SU-DHL-6 (cell line): ENCODE results near the gene SH2D4B.

Experiments used
- H2AFZ ChIP-seq: fragments of 200-600 bp; sonication (generic); 2 replicates; pipeline ENCODE4 v1.6.1; 2014; ENCODE audit warnings: low read depth, mild to moderate bottlenecking, moderate library complexity, mixed read lengths, antibody characterized with exemption, low read length; ENCODE audit not compliant: severe bottlenecking
- H3F3A ChIP-seq: fragments of 200-600 bp; shearing (Covaris generic); 2 replicates; pipeline ENCODE4 v1.6.0; 2016; ENCODE audit warnings: antibody characterized with exemption, mild to moderate bottlenecking; ENCODE audit not compliant: insufficient read depth
- H3K27ac ChIP-seq: fragments of 200-600 bp; sonication (generic); 2 replicates; pipeline ENCODE4 v1.5.1; 2016; ENCODE audit warnings: low read depth, mild to moderate bottlenecking, low read length, moderate library complexity, mixed read lengths
- H3K27me3 ChIP-seq: fragments of 200-600 bp; sonication (generic), shearing (Covaris generic); 2 replicates; pipeline ENCODE4 v1.6.0; 2014; ENCODE audit warnings: mild to moderate bottlenecking, low read length
- H3K36me3 ChIP-seq: fragments of 200-600 bp; sonication (generic); 2 replicates; pipeline ENCODE4 v1.6.1; 2014; ENCODE audit warnings: mild to moderate bottlenecking, low read length, mixed read lengths
- H3K4me2 ChIP-seq: fragments of 300-600, 200-600 bp; shearing (Covaris generic), sonication (generic); 2 replicates; pipeline ENCODE4 v1.6.0; 2014; ENCODE audit warnings: low read length, low read depth, mild to moderate bottlenecking; ENCODE audit not compliant: poor library complexity, severe bottlenecking
- H3K4me3 ChIP-seq: fragments of 200-600 bp; sonication (generic); 2 replicates; pipeline ENCODE4 v1.5.1; 2014; ENCODE audit warnings: antibody characterized with exemption, low read length, mild to moderate bottlenecking, mixed read lengths; ENCODE audit not compliant: insufficient read depth, poor library complexity, severe bottlenecking
- H3K79me2 ChIP-seq: fragments of 200-600 bp; sonication (generic); 2 replicates; pipeline ENCODE4 v1.6.1; 2014; ENCODE audit warnings: mild to moderate bottlenecking, low read length, moderate library complexity; ENCODE audit not compliant: insufficient read depth
- H3K9ac ChIP-seq: fragments of 200-600 bp; sonication (generic); 2 replicates; pipeline ENCODE4 v1.7.0; 2014; ENCODE audit warnings: mild to moderate bottlenecking, low read length
- H3K9me2 ChIP-seq: fragments of 200-600 bp; sonication (generic); replicated peaks from 2 replicates; pipeline ENCODE4 v1.6.1; 2014; ENCODE audit warnings: low read length; ENCODE audit not compliant: insufficient read depth
- H3K9me3 ChIP-seq: fragments of 200-600 bp; sonication (generic); 2 replicates; pipeline ENCODE4 v1.6.1; 2014; ENCODE audit warnings: low read length, mixed read lengths; ENCODE audit not compliant: insufficient read depth
- H4K20me1 ChIP-seq: fragments of 200-600 bp; sonication (generic); 2 replicates; pipeline ENCODE4 v1.6.1; 2014; ENCODE audit warnings: low read depth, mild to moderate bottlenecking, antibody characterized with exemption, low read length, moderate library complexity, mixed read lengths
- EZH2phosphoT487 ChIP-seq: fragments of 200-600 bp; sonication (generic), shearing (Covaris generic); conservative IDR thresholded peaks from 2 replicates; pipeline ENCODE4 v1.6.1; 2018; ENCODE audit warnings: mild to moderate bottlenecking, antibody characterized with exemption, low read length, moderate library complexity, mixed read lengths
- TF ChIP-seq, protein P1 (sequence below): fragments of 200-600 bp; sonication (generic); IDR thresholded peaks from one replicate; pipeline ENCODE4 v1.5.1; 2017; ENCODE audit warnings: antibody characterized with exemption, mild to moderate bottlenecking, low read length, moderate library complexity; ENCODE audit not compliant: insufficient read depth, poor library complexity, severe bottlenecking

SH2D4B gene

DNA sequence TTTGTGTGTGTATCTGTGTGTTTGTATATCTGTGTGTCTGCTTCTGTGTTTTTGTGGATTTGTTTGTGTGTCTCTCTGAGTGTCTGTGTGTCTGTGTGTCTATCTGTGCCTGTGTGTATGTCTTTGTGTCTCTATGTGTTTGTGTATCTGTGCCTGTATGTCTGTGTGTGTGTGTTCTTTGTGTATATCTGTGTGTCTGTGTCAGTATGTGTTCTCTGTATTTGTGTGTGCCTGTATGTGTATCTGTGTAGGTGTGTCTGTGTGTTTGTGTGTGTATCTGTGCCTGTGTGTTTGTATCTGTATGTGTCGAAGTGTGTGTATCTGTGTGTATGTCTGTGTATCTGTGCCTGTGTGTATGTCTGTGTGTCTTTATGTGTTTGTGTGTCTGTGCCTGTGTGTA is 118.2 kb downstream of the SH2D4B start:
- Histone ChIP-seq H3K79me2 (no peaks in the 10 kb centered on the region), H3K36me3 (no peaks in the 10 kb centered on the region), H2AFZ (no peak overlapping the region), H3K9me3 (no peaks in the 10 kb centered on the region), H3K27ac (no peak overlapping the region), H4K20me1 (no peaks in the 10 kb centered on the region), H3F3A (no peaks in the 10 kb centered on the region), H3K9me2 (no peaks in the 10 kb centered on the region), H3K9ac (no peak overlapping the region), H3K4me2 (no peak overlapping the region), H3K27me3 (no peaks in the 10 kb centered on the region), H3K4me3 (no peak overlapping the region)
- TF ChIP-seq EZH2phosphoT487: no peak
- TF ChIP-seq, protein P1, sequence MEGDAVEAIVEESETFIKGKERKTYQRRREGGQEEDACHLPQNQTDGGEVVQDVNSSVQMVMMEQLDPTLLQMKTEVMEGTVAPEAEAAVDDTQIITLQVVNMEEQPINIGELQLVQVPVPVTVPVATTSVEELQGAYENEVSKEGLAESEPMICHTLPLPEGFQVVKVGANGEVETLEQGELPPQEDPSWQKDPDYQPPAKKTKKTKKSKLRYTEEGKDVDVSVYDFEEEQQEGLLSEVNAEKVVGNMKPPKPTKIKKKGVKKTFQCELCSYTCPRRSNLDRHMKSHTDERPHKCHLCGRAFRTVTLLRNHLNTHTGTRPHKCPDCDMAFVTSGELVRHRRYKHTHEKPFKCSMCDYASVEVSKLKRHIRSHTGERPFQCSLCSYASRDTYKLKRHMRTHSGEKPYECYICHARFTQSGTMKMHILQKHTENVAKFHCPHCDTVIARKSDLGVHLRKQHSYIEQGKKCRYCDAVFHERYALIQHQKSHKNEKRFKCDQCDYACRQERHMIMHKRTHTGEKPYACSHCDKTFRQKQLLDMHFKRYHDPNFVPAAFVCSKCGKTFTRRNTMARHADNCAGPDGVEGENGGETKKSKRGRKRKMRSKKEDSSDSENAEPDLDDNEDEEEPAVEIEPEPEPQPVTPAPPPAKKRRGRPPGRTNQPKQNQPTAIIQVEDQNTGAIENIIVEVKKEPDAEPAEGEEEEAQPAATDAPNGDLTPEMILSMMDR: no peak

DNA sequence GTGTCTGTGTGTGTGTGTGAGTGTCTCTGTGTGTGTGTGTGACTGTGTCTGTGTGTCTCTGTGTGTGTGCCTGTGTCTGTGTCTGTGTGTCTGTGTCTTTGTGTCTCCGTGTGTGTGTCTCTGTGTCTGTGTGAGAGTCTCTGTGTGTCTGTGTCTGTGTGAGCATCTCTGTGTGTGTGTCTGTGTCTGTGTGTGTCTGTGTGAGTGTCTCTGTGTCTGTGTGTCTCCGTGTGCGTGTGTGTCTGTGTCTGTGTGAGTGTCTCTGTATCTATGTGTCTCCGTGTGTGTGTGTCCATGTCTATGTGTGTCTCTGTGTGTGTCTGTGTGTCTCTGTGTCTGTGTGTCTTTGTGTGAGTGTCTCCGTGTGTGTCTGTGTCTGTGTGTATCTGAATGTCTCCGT is 120.4 kb downstream of the SH2D4B start:
- H2AFZ ChIP-seq: no peak overlapping the region
- no peak overlapping the region for H3K9ac ChIP-seq
- no peaks in the 10 kb centered on the region for H3K27me3 ChIP-seq
- no peak overlapping the region for H3K4me2 ChIP-seq
- H3F3A ChIP-seq: no peaks in the 10 kb centered on the region
- no peaks in the 10 kb centered on the region for H3K9me3 ChIP-seq
- no peaks in the 10 kb centered on the region for H3K79me2 ChIP-seq
- no peaks in the 10 kb centered on the region for H3K36me3 ChIP-seq
- no peak overlapping the region for H3K4me3 ChIP-seq
- no peaks in the 10 kb centered on the region for H4K20me1 ChIP-seq
- no peak for TF ChIP-seq EZH2phosphoT487
- TF ChIP-seq, protein P1: no peak
- no peaks in the 10 kb centered on the region for H3K9me2 ChIP-seq
- H3K27ac ChIP-seq: no peak overlapping the region

DNA sequence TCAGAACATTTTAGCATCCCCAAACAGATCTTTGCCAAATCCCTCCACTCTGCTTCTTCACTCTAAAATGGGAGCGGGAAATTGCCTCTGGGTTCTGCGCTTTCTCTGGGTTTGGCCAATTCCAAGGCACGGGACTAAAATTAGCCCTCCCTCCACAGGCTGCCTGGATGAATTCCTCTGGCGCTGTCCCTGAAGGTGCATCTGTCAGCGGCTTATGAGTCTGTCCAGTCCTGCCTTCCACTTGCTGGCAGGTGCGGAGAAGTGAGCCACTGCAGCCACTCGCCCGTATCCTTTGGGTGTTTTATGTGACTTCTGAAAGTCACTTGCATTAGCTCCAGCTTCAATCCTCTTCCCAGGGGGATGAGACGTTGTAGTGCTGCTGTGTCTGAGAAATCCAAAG is 121.6 kb downstream of the SH2D4B start:
- Histone ChIP-seq H3K27me3 (no peaks in the 10 kb centered on the region), H3K4me3 (no peak overlapping the region), H3K9me2 (no peaks in the 10 kb centered on the region), H4K20me1 (no peaks in the 10 kb centered on the region), H3F3A (no peaks in the 10 kb centered on the region), H3K27ac (no peak overlapping the region), H3K9me3 (no peaks in the 10 kb centered on the region), H3K36me3 (no peaks in the 10 kb centered on the region), H3K9ac (no peak overlapping the region), H2AFZ (no peak overlapping the region), H3K4me2 (no peak overlapping the region), H3K79me2 (no peaks in the 10 kb centered on the region)
- TF ChIP-seq, protein P1: no peak
- no peak for TF ChIP-seq EZH2phosphoT487
